Muscle of arm (tissue), 14 donors: ENCODE measurements around the gene MRPL54. TPM values are rescaled to one million over a fixed set of nuclear protein-coding genes. Genes with fewer than 3 reads are reported as not detected.

Experiments used
- DNase-seq: peaks from one replicate; pipeline ENCODE4 v3.0.0-alpha.2; 2013
- long read RNA-seq, 11 donors: transcript quantifications; one replicate each; lab custom pipeline, GENCODE V29; 2026
- polyA plus RNA-seq, 12 donors: library from polyadenylated mRNA; unstranded; fragments of 120-200 nt; gene quantifications; one replicate each; pipeline ENCODE4 v1.2.1, GENCODE V29; 2013; ENCODE audit not compliant: insufficient read length in 12 of 12

Gene MRPL54
- polyA plus RNA-seq = 10 to 100 TPM in 11 of 12 donors, not detected in 1; 17.1 to 26.3 (median 23.1) TPM
- long read RNA-seq, donor 1, transcript MRPL54-201 (3 exons, 626 nt) = major isoform, 41 of 41 reads
- long read RNA-seq, donor 1, partial matches to known transcripts = 0 of 41 reads
- long read RNA-seq, donor 1, other reads (novel, unspliced or antisense) = 0 of 41 reads
- long read RNA-seq, donor 2, transcript MRPL54-201 (3 exons, 626 nt) = major isoform, 19 of 19 reads
- long read RNA-seq, donor 2, partial matches to known transcripts = 0 of 19 reads
- long read RNA-seq, donor 2, other reads (novel, unspliced or antisense) = 0 of 19 reads
- long read RNA-seq, donor 3, transcript MRPL54-201 (3 exons, 626 nt) = major isoform, 13 of 13 reads
- long read RNA-seq, donor 3, partial matches to known transcripts = 0 of 13 reads
- long read RNA-seq, donor 3, other reads (novel, unspliced or antisense) = 0 of 13 reads
- long read RNA-seq, donor 4, transcript MRPL54-201 (3 exons, 626 nt) = major isoform, 7 of 7 reads
- long read RNA-seq, donor 4, partial matches to known transcripts = 0 of 7 reads
- long read RNA-seq, donor 4, other reads (novel, unspliced or antisense) = 0 of 7 reads
- long read RNA-seq, donor 5, transcript MRPL54-201 (3 exons, 626 nt) = major isoform, 37 of 37 reads
- long read RNA-seq, donor 5, partial matches to known transcripts = 0 of 37 reads
- long read RNA-seq, donor 5, other reads (novel, unspliced or antisense) = 0 of 37 reads
- long read RNA-seq, donor 6, transcript MRPL54-201 (3 exons, 626 nt) = major isoform, 11 of 11 reads
- long read RNA-seq, donor 6, partial matches to known transcripts = 0 of 11 reads
- long read RNA-seq, donor 6, other reads (novel, unspliced or antisense) = 0 of 11 reads
- long read RNA-seq, donor 7, transcript MRPL54-201 (3 exons, 626 nt) = major isoform, 9 of 9 reads
- long read RNA-seq, donor 7, partial matches to known transcripts = 0 of 9 reads
- long read RNA-seq, donor 7, other reads (novel, unspliced or antisense) = 0 of 9 reads
- long read RNA-seq, donor 8, transcript MRPL54-201 (3 exons, 626 nt) = major isoform, 18 of 18 reads
- long read RNA-seq, donor 8, partial matches to known transcripts = 0 of 18 reads
- long read RNA-seq, donor 8, other reads (novel, unspliced or antisense) = 0 of 18 reads
- long read RNA-seq, donor 9, transcript MRPL54-201 (3 exons, 626 nt) = major isoform, 22 of 22 reads
- long read RNA-seq, donor 9, partial matches to known transcripts = 0 of 22 reads
- long read RNA-seq, donor 9, other reads (novel, unspliced or antisense) = 0 of 22 reads
- long read RNA-seq, donor 10, transcript MRPL54-201 (3 exons, 626 nt) = major isoform, 16 of 16 reads
- long read RNA-seq, donor 10, partial matches to known transcripts = 0 of 16 reads
- long read RNA-seq, donor 10, other reads (novel, unspliced or antisense) = 0 of 16 reads
- long read RNA-seq, donor 11, transcript MRPL54-201 (3 exons, 626 nt) = major isoform, 29 of 29 reads
- long read RNA-seq, donor 11, partial matches to known transcripts = 0 of 29 reads
- long read RNA-seq, donor 11, other reads (novel, unspliced or antisense) = 0 of 29 reads

DNA sequence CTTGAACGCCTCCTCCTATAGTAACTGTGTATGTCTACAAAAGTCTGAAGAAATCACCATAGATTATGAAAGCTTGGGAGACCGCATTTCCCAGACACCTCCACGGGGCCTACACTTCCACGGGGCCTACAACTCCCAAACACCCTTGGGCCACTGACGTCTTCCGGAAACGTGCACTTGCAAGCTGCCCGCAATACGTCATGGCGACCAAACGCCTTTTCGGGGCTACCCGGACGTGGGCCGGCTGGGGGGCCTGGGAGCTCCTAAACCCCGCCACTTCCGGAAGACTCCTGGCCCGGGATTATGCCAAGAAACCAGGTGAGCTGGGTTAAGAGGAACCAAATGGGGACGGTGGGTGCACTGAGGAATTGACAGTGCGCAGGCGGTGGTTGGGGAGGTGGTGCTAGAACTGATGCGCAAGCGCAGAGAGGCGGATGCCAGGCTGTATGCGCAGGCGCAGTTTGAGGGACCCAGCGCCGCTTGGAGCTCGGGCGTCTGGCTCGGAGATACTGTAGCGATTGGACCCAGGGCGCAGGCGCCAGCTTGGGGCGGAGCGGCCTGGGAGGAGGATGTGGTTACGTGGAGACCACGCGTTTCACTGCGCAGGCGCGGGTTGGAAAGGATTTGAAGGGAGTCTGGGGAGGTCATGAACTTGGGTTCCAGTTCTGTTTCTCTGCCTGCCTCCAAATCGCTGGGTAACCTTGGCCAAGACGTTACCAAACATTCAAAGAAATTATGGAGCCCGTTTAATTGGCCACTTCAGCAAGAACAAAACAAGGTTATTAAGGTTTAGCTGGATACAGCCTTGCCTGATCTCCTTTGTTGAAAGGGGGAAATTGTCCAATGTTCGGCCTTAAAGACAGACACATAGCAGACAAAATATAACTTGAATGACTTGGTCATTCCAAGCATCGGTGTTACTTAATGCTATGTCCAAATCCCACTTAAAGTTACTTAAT is at the start of gene MRPL54:
Gene MRPL54 (plus strand): TSS at position 182 of the 959 bp plus-strand sequence. CDS start 19 bp downstream, at position 201.
- DNase-seq = peak; percentile 100

- no peak for DNase-seq
These were observed 46.3 kb upstream of the MRPL54 start for GRCh38 chr19:3716147-3716668.

DNA sequence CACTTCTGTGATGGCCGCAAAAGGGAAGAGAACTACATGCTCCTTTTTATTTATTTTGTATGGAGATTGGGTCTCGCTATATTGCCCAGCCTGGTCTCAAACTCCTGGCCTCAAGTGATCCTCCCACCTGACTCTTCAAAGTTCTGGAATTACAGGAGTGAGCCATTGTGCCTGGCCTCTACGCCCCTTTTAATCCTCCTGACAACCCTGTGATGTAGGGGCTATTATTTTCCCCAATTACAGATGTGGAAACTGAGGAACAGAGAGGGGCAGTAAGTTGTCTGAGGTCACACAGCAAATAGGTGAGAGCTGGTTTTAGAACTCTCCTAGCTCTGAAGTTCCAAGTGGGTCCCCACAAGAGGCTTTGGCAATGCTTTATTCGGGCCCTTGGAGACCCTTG is 42.6 kb upstream of the MRPL54 start:
- DNase-seq = no peak

DNA sequence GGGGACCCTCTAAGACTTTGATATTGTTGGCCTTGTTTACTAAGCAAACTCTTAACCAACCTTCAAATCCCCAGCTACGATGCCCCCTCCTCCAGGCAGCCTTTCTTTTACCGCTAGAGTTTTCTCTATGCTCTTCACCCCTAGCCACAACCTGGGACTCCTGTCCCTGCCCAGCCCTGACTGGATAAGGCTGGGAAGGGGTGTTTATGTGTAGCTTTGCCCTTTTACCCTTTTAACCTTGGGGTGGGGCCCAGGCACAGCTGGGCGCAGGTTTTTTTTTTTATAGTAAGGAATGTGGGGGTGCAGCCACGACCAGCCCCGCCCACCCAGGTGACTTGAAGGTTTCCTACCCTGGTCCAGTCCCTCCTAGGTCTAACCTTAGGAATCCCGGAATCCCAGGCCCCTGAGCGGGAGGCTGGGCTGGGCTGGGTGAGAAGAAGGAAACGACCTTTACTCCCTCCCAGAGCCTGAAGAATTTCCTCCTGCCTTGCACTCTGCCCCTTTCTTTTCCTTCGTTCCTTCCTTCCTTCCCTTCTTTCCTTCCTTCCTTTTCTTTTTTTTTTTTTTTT is 42.0 kb upstream of the MRPL54 start:
- DNase-seq = no peak

DNA sequence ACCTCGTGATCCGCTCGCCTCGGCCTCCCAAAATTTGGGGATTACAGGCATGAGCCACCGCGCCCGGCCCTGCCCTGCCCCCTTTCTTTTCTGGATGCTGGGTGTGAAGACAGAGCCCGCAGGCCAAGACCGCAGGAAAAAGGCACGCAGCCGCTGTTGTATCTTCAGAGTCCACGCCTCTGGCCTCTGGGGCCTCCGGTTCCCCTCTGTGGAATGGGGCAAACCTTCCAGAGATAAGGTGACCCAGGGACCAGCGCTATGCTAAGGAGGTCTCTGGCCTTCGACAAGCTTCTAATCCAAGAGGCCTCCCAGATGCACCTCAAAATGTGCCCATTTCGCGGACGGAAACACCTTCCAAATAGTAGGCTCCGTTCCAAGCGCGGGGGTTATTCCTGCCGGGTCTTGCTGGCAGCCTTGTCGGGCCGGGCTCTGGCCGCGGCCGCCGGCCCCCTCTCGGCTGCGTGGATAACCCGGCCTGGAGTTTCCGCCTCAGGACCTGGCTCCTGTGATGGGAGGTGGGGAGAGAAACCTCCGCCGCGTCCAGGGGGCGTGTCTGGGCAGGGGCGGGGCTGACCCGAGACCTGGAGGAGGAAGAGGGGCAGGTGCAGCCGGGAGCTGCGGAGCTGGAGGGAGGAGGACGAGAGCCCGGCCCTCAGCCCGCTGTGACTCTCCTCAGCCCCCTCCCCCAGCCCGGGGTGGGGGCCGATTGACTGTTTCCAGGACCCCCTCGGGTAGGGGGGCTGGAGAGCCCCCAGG is 41.2 kb upstream of the MRPL54 start:
- peak; percentile 72 for DNase-seq

- no peak for DNase-seq
These were observed 40.5 kb upstream of the MRPL54 start for GRCh38 chr19:3721887-3722442.

GRCh38 chr19:3722443-3723109 is 39.9 kb upstream of the MRPL54 start:
- no peak for DNase-seq

DNA sequence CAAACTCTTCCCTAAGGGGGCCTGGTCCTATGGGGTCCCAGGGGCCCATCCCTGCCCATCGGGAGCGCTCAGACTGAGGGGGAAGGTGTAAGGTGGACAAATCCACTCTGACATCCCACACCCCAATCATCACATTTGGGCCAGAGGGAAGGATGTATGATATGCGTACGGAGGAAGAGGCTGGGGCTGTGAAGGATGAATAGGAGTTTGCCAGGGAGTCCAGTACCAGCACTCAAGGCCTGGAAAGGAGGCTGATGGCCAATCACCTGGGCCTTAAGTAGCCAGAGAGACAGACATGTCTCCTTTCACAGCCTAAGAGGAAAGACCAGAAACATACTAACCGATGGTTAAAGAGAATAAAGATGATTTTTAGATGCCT is 39.4 kb upstream of the MRPL54 start:
- DNase-seq = no peak

GRCh38 chr19:3723883-3724282 is 38.6 kb upstream of the MRPL54 start:
- DNase-seq = no peak

GRCh38 chr19:3725121-3725520 is 37.4 kb upstream of the MRPL54 start:
- no peak for DNase-seq

- no peak for DNase-seq
These were observed 36.7 kb upstream of the MRPL54 start for GRCh38 chr19:3725640-3726310.

DNA sequence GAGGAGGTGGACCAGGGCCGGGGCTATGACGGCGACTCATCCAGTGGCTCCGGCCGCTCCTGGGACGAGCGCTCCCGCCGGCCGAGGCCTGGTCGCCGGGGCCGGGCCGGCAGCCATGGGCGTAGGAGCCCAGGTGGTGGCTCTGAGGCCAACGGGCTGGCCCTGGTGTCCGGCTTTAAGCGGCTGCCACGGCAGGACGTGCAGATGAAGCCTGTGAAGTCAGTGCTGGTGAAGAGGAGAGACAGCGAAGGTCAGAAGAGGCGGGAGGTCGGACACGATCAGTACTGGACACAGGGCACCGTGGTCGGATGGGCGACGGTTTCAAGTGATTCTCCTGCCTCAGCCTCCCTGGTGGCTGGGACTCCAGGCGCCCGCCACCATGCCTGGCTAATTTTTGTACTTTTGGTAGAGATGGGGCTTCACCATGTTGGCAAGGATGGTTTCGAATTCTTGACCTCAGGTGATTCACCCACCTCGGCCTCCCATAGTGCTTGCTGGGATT is 32.0 kb upstream of the MRPL54 start:
- DNase-seq = no peak

DNA sequence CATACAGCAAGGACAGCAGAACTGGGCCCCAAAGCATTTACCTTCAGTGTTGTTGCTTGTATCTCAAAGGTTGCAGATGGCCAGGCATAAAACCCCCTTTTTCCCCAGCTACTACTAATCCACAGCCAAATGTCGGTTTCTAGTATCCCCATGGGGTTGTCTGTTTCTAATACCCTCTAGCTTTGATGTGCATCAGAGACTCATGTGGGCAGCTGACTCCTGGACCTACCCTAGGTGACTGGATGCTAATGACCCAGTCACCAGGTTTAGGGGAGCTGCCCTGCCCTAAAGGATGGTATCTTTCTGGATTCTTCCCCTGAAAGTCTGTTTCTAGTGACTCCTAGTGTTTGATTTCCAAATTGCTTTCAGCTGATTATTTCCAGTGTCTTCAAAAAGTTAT is 30.4 kb upstream of the MRPL54 start:
- no peak for DNase-seq

DNA sequence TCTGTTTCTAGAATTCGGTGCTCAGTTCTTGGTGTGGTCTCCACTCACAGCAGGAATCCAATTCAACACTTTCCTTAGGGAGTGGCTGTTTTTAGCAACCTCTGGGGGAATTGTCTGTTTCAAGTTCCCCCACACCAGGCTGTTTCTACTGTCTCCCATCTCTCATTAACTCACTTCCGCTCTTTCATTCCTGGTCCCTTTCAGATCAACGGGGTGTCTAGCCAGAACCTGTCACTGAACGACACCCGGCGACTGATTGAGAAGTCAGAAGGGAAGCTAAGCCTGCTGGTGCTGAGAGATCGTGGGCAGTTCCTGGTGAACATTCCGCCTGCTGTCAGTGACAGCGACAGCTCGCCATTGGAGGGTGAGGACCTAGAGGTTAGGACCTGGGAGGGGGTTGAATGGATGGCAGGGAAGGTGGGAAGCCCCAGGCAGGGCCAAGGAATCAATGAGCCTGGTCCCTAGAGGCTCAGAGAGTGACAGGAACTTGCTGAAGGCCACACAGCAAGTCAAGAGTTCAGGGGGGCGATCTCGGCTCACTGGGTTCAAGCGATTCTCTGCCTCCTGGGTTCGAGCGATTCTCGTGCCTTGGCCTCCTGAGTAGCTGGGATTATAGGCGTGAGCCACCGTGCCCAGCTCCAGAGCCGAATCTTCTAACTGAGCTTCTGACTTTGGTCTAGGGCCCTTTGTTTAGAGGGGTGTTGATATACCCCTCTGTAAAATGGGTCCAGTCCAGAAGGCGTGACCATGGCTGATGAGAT is 28.8 kb upstream of the MRPL54 start:
- no peak for DNase-seq

DNA sequence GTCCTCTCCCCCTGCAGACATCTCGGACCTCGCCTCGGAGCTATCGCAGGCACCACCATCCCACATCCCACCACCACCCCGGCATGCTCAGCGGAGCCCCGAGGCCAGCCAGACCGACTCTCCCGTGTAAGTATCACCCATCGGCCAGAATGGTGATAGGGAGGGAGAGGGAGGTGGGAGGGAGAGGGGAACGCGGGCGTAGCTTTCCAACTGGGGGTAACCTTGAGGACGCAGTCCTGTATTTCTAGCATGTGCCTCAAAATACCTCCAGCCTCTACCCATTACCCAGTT is 28.2 kb upstream of the MRPL54 start:
- DNase-seq = no peak

DNA sequence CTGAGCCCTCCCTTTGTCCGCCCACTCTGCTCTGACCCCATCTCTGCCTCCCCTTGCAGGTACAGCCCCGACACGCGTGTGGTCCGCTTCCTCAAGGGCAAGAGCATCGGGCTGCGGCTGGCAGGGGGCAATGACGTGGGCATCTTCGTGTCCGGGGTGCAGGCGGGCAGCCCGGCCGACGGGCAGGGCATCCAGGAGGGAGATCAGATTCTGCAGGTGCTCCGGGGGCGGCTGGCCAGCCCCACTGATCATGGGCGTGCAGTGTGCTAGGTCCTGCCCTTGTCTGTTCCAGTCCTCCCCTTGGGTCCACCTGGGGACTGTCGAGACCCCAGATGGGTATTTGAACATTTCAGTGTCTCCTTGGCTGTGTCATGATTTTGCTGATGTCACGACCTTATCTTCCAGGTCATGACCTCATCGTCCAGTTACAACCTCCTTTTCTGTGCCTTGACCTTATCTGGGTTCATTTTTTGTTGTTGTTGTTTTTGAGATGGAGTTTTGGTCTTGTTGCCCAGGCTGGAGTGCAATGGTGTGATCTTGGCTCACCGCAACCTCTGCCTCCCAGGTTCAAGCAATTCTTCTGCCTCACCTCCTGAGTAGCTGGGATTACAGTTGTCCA is 26.3 kb upstream of the MRPL54 start:
- no peak for DNase-seq
